HL-60 (cell line): ENCODE results near the gene KRT82.

Source experiments
- CTCF ChIP-seq: IDR thresholded peaks from one replicate; pipeline ENCODE4 v1.5.1; 2011; ENCODE audit warnings: low read length, control low read depth, inconsistent platforms; ENCODE audit not compliant: insufficient read depth
- GABPA ChIP-seq: IDR thresholded peaks from 2 replicates; pipeline ENCODE4 v1.6.1; 2012; ENCODE audit warnings: low read depth
- POLR2AphosphoS5 ChIP-seq: IDR thresholded peaks from 2 replicates; pipeline ENCODE4 v1.6.1; 2012; ENCODE audit warnings: low read depth
- REST ChIP-seq: IDR thresholded peaks from 2 replicates; pipeline ENCODE4 v1.6.1; 2012; ENCODE audit warnings: low read depth; ENCODE audit not compliant: insufficient replicate concordance
- SPI1 ChIP-seq: IDR thresholded peaks from 2 replicates; pipeline ENCODE4 v1.6.1; 2012; ENCODE audit warnings: low read depth, mild to moderate bottlenecking, borderline replicate concordance

GRCh38 chr12:52416795-52417194 is 10.7 kb upstream of the KRT82 start:
- TF ChIP-seq CTCF: no peak
- no peak for TF ChIP-seq POLR2AphosphoS5
- TF ChIP-seq REST: no peak
- TF ChIP-seq GABPA: no peak
- no peak for TF ChIP-seq SPI1
